Stomach (tissue), 9 donors: ENCODE data around the gene RRAGC. TPM values are rescaled to one million over a fixed set of nuclear protein-coding genes. Genes with fewer than 3 reads are reported as not detected.

ENCODE experiments used
- DNase-seq, 2 donors: peaks; one replicate each; pipeline versions ENCODE4 v3.0.0 to v3.0.0-alpha.2; 2013 to 2019
- H3K27ac ChIP-seq, 5 donors: fragments of 200-600 bp in 4 of 5; sonication (generic) in 4 of 5; one replicate each; pipeline ENCODE4 v1.5.1; 2013 to 2019; ENCODE audit warnings: mild to moderate bottlenecking in 1 of 5, moderate library complexity in 1 of 5
- H3K27me3 ChIP-seq, 3 donors: fragments of 200-600 bp; sonication (generic); one replicate each; pipeline ENCODE4 v1.5.1; 2017 to 2019; ENCODE audit warnings: mixed run types in 1 of 3
- H3K36me3 ChIP-seq, 4 donors: fragments of 200-600 bp; sonication (generic); 1 replicate in 3 of 4; 2 replicates in 1 of 4; pipeline ENCODE4 v1.5.1; 2016 to 2019
- H3K4me1 ChIP-seq, 4 donors: fragments of 200-600 bp; sonication (generic); one replicate each; pipeline ENCODE4 v1.5.1; 2016 to 2019
- H3K4me3 ChIP-seq, 4 donors: fragments of 200-600 bp; sonication (generic) in 3 of 4; one replicate each; pipeline ENCODE4 v1.5.1; 2016 to 2019; ENCODE audit warnings: mild to moderate bottlenecking in 1 of 4
- H3K9me3 ChIP-seq, 4 donors: fragments of 200-600 bp; sonication (generic); one replicate each; pipeline ENCODE4 v1.5.1; 2016 to 2019
- EP300 ChIP-seq: sonication (generic); formaldehyde crosslinking; IDR thresholded peaks from one replicate; pipeline ENCODE4 v1.6.1; 2017; ENCODE audit warnings: antibody characterized with exemption
- POLR2A ChIP-seq, 4 donors: fragments of 450-650 bp; IDR thresholded peaks; one replicate each; pipeline ENCODE4 v1.6.1; 2016; ENCODE audit warnings: antibody characterized with exemption in 4 of 4, control low read depth in 2 of 4, mild to moderate bottlenecking in 1 of 4, moderate library complexity in 1 of 4
- POLR2AphosphoS5 ChIP-seq, 3 donors: sonication (generic); formaldehyde crosslinking; IDR thresholded peaks; one replicate each; pipeline ENCODE4 v1.6.1; 2016; ENCODE audit warnings: antibody characterized with exemption in 3 of 3
- WGBS, 5 donors: extraction: QIAGEN DNeasy Blood & Tissue Kit in 3 of 5; methylation state at CpG; one replicate each; pipeline versions ENCODE4 v1.1.5 to v1.1.7; 2013 to 2018; 5-methylcytosine and 5-hydroxymethylcytosine counted together
- intact Hi-C: fragments of 100-400 bp; cut with DNase I; formaldehyde crosslinking; loops from one replicate; pipeline ENCODE4 v1.15.1; 2023; ENCODE audit warnings: low total_unique reads
- polyA plus RNA-seq, 3 donors: library from polyadenylated mRNA; stranded (reverse); fragments of 200-250 nt; gene quantifications; one replicate each; pipeline ENCODE4 v1.2.3, GENCODE V29; 2013
- total RNA-seq, 5 donors: library from RNA; depleted of rRNA; stranded (reverse); fragments of >200 nt; gene quantifications; one replicate each; pipeline versions ENCODE4 v1.1.0 to v1.2.3, GENCODE V29; 2014 to 2016
- TF ChIP-seq, protein P1 (sequence below), 7 experiments: fragments of 450-650 bp in 4 of 7; fragments of 200-600 bp in 3 of 7; sonication (generic) in 3 of 7; IDR thresholded peaks; one replicate each; pipeline ENCODE4 v1.5.1; 2016 to 2019; ENCODE audit warnings: antibody characterized with exemption in 7 of 7, control low read depth in 2 of 7, mild to moderate bottlenecking in 1 of 7
- donor health status: healthy with polysubstance abuse.
- donor health status: Bipolar disorder and iron deficiency.
- donor health status: healthy.

Gene RRAGC
- total and polyA plus RNA-seq, 8 donors = 1.2 to 25.0 (median 11.2) TPM

DNA sequence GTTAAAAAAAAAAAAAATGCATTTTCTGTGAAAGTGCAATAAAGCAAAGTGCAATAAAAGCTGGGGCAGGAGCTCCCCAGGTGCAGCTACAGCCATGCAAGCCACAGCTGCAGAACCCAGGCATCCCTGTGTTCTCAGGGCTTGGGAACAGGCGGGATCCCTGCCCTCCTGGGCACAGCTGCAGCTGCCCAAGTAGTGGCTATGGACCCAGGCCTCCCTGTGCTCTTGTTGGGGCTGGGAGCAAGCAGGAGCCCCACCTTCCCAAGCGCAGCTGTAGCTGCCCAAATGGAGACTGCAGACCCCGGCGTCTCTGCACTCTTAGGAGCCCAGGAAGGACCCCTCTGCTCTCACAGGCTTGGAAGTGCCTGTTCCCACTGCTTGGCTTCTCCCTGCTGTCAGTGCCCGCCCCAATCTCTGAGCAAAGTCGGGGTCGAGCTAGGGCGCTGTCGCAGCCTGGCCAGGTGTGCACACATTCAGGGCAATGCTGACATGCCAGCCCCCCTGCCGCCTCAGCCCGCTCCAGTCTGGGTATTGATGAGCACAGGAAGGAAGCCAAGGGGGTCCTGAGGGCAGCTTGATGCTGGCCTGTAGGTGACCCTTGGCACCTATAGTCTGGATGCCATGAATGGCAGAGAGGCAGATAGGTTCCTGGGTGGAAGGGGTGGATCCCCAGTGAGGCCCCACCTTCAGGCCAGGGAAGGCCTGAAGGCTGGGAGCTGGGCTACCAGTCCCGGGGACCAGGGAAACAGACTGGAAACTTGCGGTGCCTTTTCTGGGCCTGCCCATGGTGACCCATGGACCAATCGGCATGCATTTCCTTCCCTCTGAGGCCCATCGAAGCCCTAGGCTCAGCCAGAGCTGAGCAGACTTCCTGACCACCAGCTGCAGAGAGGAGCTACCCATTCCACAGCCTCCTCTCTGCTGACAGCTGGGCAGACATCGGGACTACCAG, 58.6 kb downstream of the RRAGC start:
- no peaks in the 10 kb centered on the region for H3K36me3 ChIP-seq
- no peak overlapping the region for H3K27ac ChIP-seq
- WGBS, 5 donors = 74 to 89% (median 84%) methylated on average over 7 to 16 of the region's 16 CpGs
- TF ChIP-seq POLR2A (IDR thresholded peaks at IDR 0.05) (no peak), EP300 (no peak), POLR2AphosphoS5 (IDR thresholded peaks at IDR 0.05) (no peak)
- TF ChIP-seq, protein P1, sequence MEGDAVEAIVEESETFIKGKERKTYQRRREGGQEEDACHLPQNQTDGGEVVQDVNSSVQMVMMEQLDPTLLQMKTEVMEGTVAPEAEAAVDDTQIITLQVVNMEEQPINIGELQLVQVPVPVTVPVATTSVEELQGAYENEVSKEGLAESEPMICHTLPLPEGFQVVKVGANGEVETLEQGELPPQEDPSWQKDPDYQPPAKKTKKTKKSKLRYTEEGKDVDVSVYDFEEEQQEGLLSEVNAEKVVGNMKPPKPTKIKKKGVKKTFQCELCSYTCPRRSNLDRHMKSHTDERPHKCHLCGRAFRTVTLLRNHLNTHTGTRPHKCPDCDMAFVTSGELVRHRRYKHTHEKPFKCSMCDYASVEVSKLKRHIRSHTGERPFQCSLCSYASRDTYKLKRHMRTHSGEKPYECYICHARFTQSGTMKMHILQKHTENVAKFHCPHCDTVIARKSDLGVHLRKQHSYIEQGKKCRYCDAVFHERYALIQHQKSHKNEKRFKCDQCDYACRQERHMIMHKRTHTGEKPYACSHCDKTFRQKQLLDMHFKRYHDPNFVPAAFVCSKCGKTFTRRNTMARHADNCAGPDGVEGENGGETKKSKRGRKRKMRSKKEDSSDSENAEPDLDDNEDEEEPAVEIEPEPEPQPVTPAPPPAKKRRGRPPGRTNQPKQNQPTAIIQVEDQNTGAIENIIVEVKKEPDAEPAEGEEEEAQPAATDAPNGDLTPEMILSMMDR (IDR thresholded peaks at IDR 0.05) = no peak
- no peaks in the 10 kb centered on the region for H3K9me3 ChIP-seq
- intact Hi-C loops = no loop called here
- H3K27me3 ChIP-seq = peaks cover 0 to 54% (median 31%) of the 10 kb centered on the region in 3 donors
- peaks cover 6 to 13% (median 12%) of the 10 kb centered on the region in 4 donors for H3K4me1 ChIP-seq
- H3K4me3 ChIP-seq = no peak overlapping the region
- no peak for DNase-seq

DNA sequence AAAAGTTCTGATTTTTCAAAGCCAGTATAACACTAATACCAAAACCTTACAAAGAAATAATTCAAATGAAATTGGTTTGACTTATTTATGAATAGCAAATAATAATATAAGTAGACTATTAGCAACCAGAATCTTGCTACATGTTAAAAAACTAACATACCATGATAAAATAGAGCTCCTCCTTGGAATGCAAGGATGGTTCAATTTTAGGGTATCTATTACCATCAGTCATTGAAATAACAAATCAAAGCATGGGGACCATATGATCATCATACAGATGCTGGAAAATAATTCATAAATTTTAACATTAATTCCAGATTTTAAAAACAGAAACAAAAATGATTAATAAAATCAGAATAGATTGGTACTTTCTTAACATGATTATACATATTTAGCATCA, 66.3 kb downstream of the RRAGC start:
- DNase-seq = no peak
- Histone ChIP-seq H3K4me1 (no peaks in the 10 kb centered on the region), H3K36me3 (no peaks in the 10 kb centered on the region), H3K9me3 (peaks cover 0 to 24% (median 20%) of the 10 kb centered on the region in 4 donors), H3K27ac (no peak overlapping the region), H3K4me3 (no peak overlapping the region), H3K27me3 (peaks cover 0 to 45% (median 4%) of the 10 kb centered on the region in 3 donors)
- intact Hi-C loops = no loop called here
- TF ChIP-seq, protein P1 (IDR thresholded peaks at IDR 0.05) = no peak
- TF ChIP-seq POLR2AphosphoS5 (IDR thresholded peaks at IDR 0.05) (no peak), POLR2A (IDR thresholded peaks at IDR 0.05) (no peak), EP300 (no peak)

DNA sequence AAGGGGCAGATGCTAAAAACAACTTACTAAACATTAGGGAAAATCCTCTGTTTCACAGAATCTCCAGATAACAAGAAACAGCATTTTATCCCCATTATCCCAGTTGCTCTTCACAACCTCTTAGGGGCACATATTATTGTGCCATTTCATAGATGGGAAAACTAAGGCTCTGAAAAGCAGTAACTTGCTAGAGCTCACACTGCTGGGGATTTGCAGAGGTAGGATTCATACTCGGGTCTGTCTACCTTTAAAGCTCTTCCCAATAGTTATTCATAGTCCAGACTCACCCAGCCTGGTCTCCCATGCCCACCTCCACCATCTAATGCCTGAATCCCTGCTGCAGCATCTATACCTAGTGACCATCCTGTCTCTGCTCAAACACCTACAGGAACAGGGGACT, 67.7 kb downstream of the RRAGC start:
- WGBS, 5 donors = 39 to 65% (median 55%) methylated on average over 1 of the region's 1 CpG
- no peaks in the 10 kb centered on the region for H3K36me3 ChIP-seq
- no peak overlapping the region for H3K4me3 ChIP-seq
- no peak for TF ChIP-seq POLR2A (IDR thresholded peaks at IDR 0.05)
- no peak for TF ChIP-seq EP300
- no peak for TF ChIP-seq POLR2AphosphoS5 (IDR thresholded peaks at IDR 0.05)
- TF ChIP-seq, protein P1 (IDR thresholded peaks at IDR 0.05) = no peak
- H3K4me1 ChIP-seq = no peaks in the 10 kb centered on the region
- H3K9me3 ChIP-seq = peaks cover 0 to 24% (median 20%) of the 10 kb centered on the region in 4 donors
- intact Hi-C loops = no loop called here
- no peak overlapping the region for H3K27ac ChIP-seq
- peaks cover 0 to 59% (median 4%) of the 10 kb centered on the region in 3 donors for H3K27me3 ChIP-seq
- no peak for DNase-seq

DNA sequence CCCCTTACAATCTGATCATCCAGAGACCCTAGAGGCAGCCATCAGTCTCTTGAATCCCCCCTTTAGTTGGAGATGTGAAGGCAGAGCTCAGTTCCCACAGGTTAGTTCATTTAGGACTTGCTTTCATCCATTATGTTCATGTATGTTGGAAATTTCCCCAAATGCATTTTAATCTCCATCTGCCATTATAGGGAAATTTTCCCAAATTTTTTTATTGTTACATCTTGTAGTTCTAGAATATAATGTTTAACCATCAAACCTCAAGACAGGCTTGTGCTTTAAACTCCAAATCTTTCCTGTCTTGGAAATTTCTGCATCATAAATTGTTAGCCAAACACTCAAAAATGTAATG, 68.4 kb downstream of the RRAGC start:
- H3K4me3 ChIP-seq = no peak overlapping the region
- H3K36me3 ChIP-seq = no peaks in the 10 kb centered on the region
- H3K27me3 ChIP-seq = peaks cover 0 to 66% (median 5%) of the 10 kb centered on the region in 3 donors
- DNase-seq = no peak
- peaks cover 0 to 24% (median 20%) of the 10 kb centered on the region in 4 donors for H3K9me3 ChIP-seq
- no peak for TF ChIP-seq EP300
- TF ChIP-seq POLR2A (IDR thresholded peaks at IDR 0.05) = no peak
- TF ChIP-seq, protein P1 (IDR thresholded peaks at IDR 0.05) = no peak
- no peak for TF ChIP-seq POLR2AphosphoS5 (IDR thresholded peaks at IDR 0.05)
- intact Hi-C loops = no loop called here
- H3K4me1 ChIP-seq = no peaks in the 10 kb centered on the region
- H3K27ac ChIP-seq = no peak overlapping the region
